ENCODE measurements around the gene NR2E3.
"Not testable (repeated sequence)": the region's sequence is repeated elsewhere in the genome, so short reads cannot be mapped to it uniquely, and the experiment has no call there.

Gene NR2E3

DNA sequence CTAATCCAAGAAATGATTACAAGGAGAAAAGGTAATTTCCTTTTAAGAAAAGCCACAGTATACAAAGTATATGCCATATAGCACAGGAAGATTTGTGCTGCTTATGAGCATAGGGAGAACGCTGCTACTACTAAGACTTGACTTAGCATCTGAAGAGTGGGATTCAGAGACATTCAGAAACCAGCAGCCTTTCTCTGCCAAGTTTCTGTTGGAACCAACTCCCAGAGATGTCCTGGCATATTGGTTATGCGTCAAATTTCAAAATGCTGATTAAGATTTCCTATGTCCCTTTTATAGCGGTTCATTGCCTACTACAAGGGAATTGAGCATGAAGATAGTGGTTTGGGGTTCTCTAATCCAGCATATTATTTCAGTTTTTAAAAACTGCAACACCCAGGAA, 4.9 kb downstream of the NR2E3 start:
- DNase-seq (ENCODE audit: low read depth in 2 of 2), result no peak

DNA sequence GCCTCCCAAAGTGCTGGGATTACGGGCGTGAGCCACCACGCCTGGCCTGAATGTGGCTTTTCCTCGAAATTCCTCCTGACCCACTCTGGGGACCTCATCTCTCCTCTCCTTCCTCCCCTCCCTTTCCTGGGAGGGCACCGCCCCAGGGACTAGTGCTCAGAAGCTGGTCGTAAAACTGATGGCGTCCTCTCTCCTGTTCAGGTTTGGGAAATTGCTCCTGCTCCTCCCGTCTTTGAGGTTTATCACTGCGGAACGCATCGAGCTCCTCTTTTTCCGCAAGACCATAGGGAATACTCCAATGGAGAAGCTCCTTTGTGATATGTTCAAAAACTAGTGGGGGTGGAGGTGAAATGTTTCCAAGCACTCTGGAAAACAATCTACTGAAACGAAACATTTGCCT, 7.0 kb downstream of the NR2E3 start:
- no peak for DNase-seq (ENCODE audit: low read depth in 2 of 2)

DNA sequence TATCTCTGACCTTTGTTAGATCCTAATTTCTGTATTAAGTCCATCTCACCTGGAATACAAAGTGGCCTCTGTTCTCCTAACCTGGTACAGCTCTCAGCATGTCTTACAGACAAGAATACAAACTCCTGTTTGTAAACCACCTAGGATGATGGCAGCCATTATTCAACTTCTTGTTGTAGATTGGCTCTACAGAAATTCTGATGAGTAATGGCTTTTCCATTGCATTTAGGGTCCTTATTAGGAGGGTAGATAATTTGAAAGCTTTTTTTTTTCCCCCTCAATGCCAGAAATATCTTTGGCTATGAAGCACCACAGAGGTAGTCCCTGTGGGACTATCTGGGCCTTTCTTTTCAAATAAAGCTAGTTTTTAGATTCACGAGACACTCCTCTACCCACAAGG, 9.8 kb downstream of the NR2E3 start:
- DNase-seq (ENCODE audit: low read depth in 2 of 2), result no peak

DNA sequence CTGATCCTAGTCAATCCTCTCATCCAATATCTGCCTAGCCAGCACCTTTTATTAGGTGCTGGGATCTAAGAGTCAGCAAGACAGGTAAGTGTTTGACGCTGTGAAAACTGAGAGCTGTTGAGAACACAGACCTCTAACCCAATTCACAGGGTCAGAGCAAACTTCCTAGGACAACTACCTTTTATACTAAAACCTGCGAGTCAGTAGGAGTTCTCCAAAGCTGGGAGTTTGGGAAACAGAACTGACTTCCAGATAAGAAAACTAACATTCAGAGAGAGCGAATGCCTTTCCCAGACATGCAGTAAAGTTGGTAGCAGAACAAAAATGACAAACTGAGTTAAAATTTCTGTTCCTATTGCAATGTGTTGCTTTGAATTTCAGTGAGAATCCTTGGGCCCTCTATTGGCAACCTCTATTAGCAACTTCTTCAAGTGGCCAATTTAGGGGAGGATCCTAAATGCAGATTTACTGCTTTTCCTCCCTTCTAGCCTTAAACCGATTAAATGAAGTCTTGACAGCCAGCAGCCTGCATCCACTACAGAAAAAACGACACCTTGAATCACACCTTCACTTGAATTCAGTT, 11.3 kb downstream of the NR2E3 start:
- no peak for DNase-seq (ENCODE audit: low read depth in 2 of 2)

DNA sequence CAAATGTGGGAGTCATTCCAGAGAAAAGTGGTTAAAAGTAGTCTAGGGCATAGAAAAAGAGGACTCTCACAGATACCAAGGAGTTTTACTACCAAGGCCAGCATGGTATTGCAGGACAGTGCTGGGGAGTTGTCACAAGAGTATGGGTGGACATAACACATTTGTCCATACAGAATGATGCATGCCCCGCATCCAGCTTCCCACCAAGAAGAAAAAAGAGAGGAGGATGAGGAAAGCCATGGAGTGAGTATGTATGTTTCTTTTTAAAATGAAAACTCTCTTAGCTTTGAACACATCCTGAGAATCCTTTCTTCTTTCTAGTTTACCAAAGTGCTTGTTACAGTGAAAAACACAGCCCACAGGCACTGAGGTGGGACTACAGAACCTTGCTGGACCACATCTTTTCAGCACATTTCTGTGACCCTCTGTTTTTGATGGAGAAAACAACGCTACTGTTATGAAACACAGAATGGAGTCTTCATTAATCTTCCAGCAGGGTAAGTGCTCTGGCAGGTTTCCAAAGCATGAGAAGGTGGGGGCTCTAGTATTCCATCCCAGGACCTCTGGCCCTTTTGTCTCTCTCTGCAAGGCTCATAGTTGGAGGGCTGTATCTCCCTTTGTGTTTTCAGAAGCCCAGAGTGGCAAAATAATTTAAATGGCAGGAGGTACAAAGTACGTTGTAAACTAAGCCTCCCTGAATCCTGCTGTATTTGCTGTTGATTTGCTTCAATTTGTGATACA, 12.7 kb downstream of the NR2E3 start:
- no peak for DNase-seq (ENCODE audit: low read depth in 2 of 2)

DNA sequence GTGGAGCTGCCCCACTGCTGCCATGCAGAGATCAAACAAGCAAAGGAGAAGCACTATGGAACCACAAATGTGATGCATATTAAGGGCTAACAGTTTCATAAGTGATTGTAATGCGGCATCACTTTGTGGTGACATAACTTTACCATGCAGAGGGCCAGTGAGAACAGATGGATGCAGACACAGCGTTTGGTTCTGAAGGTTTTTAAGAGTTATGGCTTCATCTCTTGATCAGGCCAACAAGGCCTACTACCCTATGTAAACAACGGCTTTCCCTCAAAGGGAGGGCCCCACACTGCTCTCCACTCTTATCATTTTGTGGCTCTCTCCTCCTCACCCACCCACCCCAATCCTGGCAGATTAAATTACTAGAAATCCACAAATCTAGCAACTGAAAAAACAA, 13.4 kb downstream of the NR2E3 start:
- DNase-seq (ENCODE audit: low read depth in 2 of 2), result no peak

DNA sequence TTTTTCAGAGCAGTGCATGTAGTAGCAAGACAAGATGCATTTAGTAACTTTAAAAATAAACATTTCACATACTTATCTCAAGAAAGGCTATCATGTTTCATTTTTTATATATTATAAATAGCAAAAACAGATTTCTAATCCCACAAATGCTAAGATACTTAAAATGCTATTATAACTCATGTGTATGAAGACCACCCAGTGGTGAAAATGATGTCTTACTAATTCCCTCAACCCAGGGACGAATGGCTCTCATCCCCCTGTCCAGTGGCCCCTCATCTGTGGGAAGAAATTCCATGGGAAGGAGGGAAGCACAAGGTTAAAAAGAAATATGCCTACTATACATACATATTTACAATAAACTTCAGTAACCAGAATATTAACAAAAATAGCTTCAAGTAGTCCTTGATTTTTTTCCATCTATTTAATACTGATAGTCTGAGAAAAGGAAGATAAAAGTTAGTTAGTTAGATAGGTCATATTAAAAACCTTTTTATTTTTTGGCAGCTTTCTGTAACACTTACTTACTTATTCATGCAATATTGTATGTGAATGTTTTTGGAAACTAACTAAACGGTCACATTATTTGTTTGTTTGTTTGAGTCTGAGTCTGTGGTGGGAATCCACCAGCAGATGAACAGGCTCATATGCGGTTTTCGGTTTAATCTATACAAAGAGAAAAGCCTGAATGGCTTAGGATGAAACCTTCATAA, 14.8 kb downstream of the NR2E3 start:
- no peak for DNase-seq (ENCODE audit: low read depth in 2 of 2)

DNA sequence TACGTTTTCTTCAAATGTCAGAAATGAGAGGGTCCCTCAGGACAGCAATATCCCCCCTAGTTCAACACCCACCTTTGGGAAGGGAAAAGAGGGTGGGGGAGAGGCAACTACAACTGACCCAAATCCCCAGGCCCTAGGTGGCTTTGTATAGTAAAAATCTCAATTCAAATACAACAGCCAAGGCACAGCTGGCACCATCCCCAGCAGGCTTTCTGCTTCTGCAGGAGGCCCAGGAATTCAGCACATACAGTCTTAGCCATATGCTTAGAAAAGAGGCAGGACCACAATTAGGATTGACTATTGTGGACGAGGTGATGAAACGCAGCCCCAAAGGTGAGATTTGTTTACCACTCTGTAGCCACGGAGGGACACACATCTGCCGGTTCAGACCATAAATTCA, 15.8 kb downstream of the NR2E3 start:
- no peak for DNase-seq (ENCODE audit: low read depth in 2 of 2)

DNA sequence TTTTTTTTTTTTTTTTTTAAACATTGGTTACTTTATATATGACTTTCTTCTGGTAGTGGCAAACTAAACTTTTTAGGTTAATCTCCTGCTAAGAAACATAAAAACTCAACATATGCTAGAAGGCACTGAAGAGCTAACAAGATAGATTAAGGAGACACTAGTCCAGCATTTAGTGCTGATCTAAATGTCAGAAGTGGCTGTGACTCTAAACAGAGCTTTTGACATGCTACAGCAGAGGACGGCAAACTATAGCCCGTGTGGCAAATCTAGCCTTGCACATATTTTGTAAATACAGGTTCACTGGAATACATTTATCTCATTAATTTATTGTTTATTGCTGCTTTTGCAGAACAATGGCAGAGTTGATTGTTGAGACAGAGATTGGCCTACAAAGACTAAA, 20.6 kb downstream of the NR2E3 start:
- DNase-seq (ENCODE audit: low read depth in 2 of 2), result no peak

DNA sequence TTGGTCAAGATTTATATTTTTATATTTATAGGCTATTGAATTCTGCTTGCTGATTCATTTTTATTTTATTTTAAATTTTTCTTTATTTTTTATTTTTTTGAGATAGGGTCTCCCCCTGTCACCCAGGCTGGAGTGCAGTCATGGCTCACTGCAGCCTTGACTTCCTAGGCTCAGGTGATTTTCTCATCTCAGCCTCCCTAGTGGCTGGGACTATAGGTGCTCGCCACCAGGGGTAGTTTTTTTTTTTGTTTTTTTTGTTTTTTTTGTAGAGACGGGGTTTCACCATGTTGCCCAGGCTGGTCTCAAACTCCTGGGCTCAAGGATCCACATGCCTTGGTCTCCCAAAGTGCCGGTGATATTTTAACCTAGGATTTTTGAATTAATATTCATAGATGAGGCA, 31.2 kb downstream of the NR2E3 start:
- DNase-seq (ENCODE audit: low read depth in 2 of 2), result no peak

DNA sequence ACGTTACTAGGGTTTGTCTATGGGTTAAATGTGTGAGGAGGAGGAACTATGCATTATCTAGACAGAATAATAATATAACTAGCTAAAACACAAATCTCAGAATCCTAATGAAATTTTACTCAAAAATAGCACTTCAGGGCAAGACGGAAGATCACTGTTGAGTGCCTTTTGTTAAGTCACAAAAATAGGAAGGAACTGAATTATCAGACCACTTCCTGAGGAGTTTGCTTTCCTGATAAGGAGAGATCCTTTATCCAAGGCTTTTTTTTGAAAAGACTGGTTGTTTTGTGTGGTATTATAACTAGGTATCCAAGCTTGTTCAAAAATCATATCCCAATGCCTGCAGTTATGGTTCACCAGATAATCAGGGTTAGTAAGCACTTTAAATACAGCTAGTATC, 34.6 kb downstream of the NR2E3 start:
- DNase-seq (ENCODE audit: low read depth in 2 of 2), result no peak

DNA sequence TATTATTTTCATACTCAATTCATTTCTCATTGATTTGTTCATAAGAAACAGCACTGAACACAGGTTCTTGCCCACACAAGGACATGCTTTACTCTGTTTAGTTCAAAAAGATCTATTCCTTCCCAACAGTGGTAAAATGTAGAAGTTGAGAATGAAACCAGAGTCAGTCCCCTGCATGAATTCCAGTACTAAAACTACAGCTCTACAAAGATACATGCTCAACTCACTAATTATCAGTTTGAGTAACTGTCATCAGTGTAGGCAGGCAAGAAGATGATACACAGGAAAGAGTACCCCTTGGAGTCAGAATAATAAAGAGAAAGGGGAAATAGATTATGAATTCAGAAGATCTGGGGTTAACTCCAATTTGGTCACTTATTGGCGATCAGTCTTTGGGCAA, 43.2 kb downstream of the NR2E3 start:
- no peak for DNase-seq (ENCODE audit: low read depth in 2 of 2)

DNA sequence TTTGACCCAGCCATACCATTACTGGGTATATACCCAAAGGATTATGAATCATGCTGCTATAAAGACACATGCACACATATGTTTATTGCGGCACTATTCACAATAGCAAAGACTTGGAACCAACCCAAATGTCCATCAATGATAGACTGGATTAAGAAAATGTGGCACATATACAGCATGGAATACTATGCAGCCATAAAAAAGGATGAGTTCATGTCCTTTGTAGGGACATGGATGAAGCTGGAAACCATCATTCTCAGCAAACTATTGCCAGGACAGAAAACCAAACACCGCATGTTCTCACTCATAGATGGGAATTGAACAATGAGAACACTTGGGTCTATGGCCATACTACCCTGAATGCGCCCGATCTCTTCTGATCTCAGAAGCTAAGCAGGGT, 47.9 kb downstream of the NR2E3 start:
- not testable (repeated sequence) for DNase-seq (ENCODE audit: low read depth in 2 of 2)
